Measurements from ENCODE around the gene TTC34. TPM values are rescaled to one million over a fixed set of nuclear protein-coding genes. Genes with fewer than 3 reads are reported as not detected.

Gene TTC34
- total RNA-seq, 2 donors from 2014 or later, result 0.43 to 0.88 TPM

DNA sequence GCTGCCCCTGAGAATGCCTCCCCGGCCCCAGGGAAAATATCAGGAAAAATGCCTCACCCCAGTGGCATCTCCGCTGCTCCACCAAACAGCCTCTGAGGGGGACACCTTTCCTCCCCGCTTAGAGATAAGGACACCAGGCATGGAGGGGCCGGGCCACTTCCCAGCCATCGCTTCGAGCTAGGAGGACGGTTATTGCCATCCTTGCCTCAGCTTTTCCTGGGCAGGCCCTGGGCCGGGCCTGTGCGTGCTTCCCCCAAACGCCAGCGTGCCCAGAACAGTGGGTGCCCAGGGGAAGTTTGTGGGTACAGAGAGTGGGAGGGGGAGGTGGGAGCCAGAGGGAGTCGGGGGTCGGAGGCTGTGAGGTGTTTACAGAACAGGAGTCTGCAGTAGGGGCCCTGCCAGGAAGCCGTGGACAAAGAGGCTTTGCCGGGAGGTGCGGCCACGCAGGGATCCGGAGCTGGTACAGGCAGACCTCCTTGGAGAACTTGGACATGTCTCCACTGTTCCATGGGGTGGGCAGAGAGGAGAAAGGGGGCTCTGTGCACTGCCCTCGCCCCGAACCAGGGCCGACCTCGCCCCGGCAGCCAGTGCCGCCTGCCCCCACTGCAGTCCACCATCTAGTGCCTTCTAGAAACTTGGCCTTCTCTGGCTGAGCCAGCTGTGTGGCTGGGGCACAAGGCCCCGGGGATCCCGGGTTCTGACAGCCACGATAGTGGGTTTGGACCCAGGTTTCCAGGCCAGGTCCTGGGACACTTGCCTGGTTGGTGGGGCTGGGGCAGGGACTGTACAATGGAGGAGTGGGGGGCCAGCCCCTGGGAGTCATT is 33.5 kb upstream of the TTC34 start:
- H3K27me3 Mint-ChIP-seq (ENCODE audit: low read depth), result no peaks in the 10 kb centered on the region
- no peaks in the 10 kb centered on the region for H3K36me3 Mint-ChIP-seq (ENCODE audit: insufficient read depth in 2 of 2)
- no peak overlapping the region for H3K27ac Mint-ChIP-seq
- no peaks in the 10 kb centered on the region for H3K9me3 Mint-ChIP-seq
- DNase-seq (no peak), ATAC-seq (replicated peaks in 1 of 2) (no peak)
- peaks cover 7% of the 10 kb centered on the region for H3K4me1 Mint-ChIP-seq (ENCODE audit: low read depth)
- H3K4me3 Mint-ChIP-seq, result no peak overlapping the region

DNA sequence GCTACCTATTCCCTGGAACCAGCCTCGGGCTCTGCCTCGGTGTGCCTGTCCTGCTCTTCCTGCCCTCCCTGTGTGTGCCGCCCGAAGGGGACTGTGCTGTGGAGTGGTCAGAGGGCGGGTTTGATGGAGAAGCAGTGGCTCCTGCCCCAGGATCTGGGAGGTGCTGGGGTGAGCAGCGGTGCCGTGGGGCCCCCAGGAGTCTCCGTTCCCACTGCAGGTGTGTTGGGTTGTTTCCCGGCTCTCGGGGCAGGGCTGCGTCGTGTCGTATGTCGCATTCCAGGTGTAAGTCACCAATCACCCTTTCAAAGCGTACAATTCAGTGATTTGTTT is 32.6 kb upstream of the TTC34 start:
- no peak for ATAC-seq (replicated peaks in 1 of 2)
- Mint-ChIP-seq H3K27ac (no peak overlapping the region), H3K4me1 (ENCODE audit: low read depth) (no peaks in the 10 kb centered on the region), H3K4me3 (no peak overlapping the region), H3K36me3 (ENCODE audit: insufficient read depth in 2 of 2) (no peaks in the 10 kb centered on the region), H3K27me3 (ENCODE audit: low read depth) (no peaks in the 10 kb centered on the region), H3K9me3 (no peaks in the 10 kb centered on the region)
- DNase-seq, result no peak

DNA sequence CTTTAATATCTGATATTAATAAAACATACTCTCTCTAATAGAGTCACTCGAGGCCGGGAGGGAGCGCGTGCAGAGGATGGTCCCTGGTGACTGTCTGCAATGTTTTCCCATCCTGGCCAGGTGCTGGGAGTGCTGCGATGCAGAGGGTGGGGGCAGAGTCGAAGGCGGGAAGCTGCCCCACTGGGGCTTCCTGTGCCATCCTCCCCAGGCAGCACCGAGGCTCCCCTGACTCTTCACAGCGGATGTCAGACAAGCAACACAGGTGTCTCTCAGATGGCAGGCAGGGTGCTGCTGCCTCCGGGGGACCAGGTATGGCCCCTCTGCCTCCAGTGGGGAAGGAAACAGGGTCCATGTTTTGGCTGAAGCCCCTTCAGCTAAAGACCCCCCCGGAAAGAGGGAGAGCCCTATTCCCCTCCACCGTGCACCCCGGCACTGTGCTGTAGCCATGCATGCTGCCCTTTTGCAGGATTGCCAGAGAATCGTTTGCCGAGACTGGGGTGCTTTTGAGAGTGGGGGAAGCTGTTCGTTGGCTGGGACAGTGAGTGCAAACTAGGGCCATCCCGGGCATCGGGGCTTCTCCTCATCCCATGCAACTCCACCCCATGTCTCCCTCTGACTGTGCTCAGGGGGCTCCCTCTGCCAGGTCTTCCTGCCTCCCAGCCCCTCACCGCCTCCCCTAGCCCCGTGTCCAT is 32.1 kb upstream of the TTC34 start:
- Mint-ChIP-seq H3K4me1 (ENCODE audit: low read depth) (no peaks in the 10 kb centered on the region), H3K36me3 (ENCODE audit: insufficient read depth in 2 of 2) (no peaks in the 10 kb centered on the region), H3K27me3 (ENCODE audit: low read depth) (no peaks in the 10 kb centered on the region), H3K4me3 (no peak overlapping the region), H3K9me3 (no peaks in the 10 kb centered on the region), H3K27ac (no peak overlapping the region)
- ATAC-seq (replicated peaks in 1 of 2) (no peak), DNase-seq (no peak)

DNA sequence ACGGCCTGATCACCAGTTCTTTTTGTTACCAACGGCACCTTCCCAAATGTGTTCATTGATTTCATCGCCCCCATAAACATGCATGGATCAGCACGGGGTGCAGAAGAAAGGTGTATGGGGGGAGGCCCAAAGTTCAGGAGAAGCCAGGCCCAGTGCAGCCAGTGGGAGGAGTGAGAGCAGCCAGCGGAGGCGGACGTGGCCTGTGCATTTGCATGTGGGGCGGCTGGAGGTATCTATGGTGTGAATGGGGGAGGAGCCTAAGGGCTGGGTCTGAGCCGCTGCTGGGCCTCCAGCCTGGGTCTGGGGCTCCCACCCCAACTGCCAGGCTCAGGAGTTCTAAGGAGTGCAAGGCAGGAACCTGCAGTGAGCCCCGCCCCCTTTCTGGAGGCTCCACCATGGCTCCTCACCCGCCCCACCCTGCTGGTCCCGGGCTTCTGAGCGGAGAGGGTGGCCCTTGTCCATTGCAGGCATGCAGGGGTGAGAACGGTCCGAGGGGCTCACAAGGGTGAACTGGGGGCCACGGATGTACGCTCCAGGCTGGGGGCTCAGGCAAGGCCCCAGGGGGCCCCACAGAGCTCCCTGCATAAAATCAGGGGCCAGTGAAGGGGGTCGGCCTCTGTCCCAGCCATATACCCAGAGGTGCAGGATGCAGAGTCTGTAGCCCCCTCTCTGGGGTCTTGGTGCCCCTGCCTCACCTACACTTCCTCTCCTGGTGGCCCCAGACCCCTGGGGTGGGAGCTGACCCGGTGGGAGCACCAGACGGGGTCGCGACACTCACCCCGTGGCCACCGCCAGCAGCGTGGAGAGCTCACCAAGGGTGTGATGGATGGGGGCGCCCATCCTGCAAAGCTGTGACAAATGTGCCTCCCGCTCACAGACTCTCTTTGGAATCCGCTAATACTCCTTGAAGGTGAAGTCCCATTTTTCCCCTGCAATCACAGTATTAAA is 31.3 kb upstream of the TTC34 start:
- Mint-ChIP-seq H3K36me3 (ENCODE audit: insufficient read depth in 2 of 2) (no peaks in the 10 kb centered on the region), H3K4me1 (ENCODE audit: low read depth) (no peaks in the 10 kb centered on the region), H3K4me3 (no peak overlapping the region), H3K9me3 (no peaks in the 10 kb centered on the region), H3K27me3 (ENCODE audit: low read depth) (no peaks in the 10 kb centered on the region), H3K27ac (no peak overlapping the region)
- DNase-seq, result no peak
- no peak for ATAC-seq (replicated peaks in 1 of 2)

DNA sequence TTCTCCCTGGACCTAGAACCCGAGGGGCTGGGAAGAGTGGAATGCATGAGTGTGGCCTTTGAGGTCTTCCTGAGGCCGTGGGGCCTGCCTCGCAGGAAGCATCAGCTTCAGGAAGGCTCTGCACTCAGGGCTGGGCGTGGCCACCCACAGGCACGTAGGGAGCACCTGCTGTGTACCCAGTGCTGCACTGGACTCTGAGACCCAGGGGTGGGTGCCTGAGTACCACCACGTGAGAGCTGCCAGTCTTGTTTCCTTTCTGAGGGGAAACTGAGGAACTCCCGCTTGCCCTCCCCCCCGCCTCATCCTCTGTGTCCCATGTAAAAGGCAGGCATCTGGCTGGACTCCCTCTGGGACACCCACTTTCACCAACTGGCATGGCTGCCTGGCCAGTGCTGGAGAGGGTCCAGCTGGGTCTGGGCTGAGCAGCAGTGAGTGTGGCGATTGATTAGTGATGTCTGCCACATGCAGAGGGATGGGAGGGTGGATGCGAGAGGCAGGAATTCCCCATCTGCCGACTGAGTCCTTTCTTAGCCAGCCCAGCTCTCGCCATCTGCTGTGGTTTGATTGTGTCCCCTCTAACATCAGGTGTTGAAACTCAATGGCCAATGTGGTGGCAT is 30.2 kb upstream of the TTC34 start:
- H3K4me1 Mint-ChIP-seq (ENCODE audit: low read depth), result no peaks in the 10 kb centered on the region
- ATAC-seq (replicated peaks in 1 of 2), result no peak
- H3K27me3 Mint-ChIP-seq (ENCODE audit: low read depth), result no peaks in the 10 kb centered on the region

DNA sequence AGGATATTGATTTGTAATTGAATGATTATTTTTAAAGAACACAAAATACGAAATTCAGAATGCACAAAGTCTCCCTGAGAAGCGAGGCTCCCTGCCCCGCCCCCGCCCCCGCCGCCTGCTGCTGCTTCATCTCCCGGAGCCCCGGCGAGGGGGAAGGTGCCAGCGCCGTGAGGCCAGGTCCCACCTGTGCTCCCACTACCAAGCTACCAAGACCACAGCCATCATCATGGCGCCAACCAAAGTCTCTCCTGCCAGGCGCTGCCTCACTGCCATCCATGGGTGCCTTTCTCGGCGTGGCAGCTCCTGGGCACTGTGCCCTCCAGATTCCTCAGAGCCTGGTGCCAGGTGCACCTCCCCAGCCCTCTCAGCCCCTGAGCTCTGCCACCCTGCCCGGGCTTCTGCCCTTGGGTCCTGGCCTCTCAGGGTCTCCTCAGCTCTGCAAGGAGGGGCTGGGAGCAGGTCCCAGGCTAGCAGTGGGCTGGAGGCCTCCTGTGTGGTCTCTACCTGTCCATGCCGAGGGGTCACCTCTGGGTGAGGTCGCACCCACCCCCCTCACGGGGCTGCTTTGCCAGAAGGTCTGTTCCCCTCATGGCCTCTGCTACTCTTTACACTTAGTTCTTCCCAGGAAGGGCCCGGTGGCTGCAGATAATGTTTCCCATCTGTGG is 29.4 kb upstream of the TTC34 start:
- no peaks in the 10 kb centered on the region for H3K27me3 Mint-ChIP-seq (ENCODE audit: low read depth)
- H3K36me3 Mint-ChIP-seq (ENCODE audit: insufficient read depth in 2 of 2), result peaks cover 0 to 2% of the 10 kb centered on the region in 2 donors
- no peak overlapping the region for H3K27ac Mint-ChIP-seq
- peaks cover 2 to 3% of the 10 kb centered on the region in 2 donors for H3K9me3 Mint-ChIP-seq
- H3K4me3 Mint-ChIP-seq, result no peak overlapping the region
- ATAC-seq (replicated peaks in 1 of 2) (no peak), DNase-seq (no peak)
- H3K4me1 Mint-ChIP-seq (ENCODE audit: low read depth), result no peaks in the 10 kb centered on the region

More for the DNA sequence above, 30.2 kb upstream of the TTC34 start:
- Mint-ChIP-seq H3K27ac (no peak overlapping the region), H3K36me3 (ENCODE audit: insufficient read depth in 2 of 2) (peaks cover 0 to 2% of the 10 kb centered on the region in 2 donors), H3K4me3 (no peak overlapping the region), H3K9me3 (peaks cover 2 to 3% of the 10 kb centered on the region in 2 donors)
- no peak for DNase-seq

DNA sequence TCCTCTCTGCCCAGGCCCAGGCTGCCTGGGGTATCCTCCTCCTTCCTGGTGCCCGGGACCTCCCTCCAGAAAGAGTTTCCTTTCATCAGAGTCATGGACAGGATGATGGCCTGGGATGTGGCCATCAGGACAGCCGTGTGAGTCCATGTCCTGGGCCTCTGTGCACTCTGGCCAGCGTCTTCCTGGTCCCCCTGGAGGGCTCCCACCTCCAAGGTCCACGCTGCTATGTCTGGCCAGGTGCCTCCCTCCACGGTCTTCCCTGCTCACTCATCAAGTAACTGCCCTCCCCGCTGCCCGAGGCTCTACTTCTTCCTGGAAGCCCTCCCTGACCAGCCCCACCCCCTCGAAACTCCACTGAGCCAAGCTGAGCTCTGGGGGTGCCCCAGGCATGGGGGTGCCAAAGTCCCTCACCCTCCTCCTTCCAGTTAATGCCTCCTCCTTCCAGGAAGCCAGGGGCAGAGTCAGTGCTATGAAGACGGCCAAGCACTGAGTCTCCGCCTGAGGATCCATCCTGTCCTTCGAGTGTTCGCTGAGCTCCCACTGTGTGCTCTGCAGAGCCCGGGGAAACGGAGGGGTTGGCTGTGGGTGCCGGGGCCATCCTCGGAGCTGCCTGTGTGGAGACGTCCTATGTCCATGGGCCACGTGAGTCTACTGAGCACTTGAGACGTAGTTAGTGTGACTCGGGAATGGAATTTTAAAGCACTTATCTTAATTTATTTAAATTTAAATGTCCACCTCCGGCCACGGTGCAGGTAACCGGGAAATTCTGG is 28.5 kb upstream of the TTC34 start:
- Mint-ChIP-seq H3K27ac (no peak overlapping the region), H3K9me3 (peaks cover 2 to 3% of the 10 kb centered on the region in 2 donors), H3K27me3 (ENCODE audit: low read depth) (no peaks in the 10 kb centered on the region), H3K4me1 (ENCODE audit: low read depth) (no peaks in the 10 kb centered on the region), H3K4me3 (no peak overlapping the region), H3K36me3 (ENCODE audit: insufficient read depth in 2 of 2) (peaks cover 0 to 2% of the 10 kb centered on the region in 2 donors)
- ATAC-seq (replicated peaks in 1 of 2) (no peak), DNase-seq (no peak)

DNA sequence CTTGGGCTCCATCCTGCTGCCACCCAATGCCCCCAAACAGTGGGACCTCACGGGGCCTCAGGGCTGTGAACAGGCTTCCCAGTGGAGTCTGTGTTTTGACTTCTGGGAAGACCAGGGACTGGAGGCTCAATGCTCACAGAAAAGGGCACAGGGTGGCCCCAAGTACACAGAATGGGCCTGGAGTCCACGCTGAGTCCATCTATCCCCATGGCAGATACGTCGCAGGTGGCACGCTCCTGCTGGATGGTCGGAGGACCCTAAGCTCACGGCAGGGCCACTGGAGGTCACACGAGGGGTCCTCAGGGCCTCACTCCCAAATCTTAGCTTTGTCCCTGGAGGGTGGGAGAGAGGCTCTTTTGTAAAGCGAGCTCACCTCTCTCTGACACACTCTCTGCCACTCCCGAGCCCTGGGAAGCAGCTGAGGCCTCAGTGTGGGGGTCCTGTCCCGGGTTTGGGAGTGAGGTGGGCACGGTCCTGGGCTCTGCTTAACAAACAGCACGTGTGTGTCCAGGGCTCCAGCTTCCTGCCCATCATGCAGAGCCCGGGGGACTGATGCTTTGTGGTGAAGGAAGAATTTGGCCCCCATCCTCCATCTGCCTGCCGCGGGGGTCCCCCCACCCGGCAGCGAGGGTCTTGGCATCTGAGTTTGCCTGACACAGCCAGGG is 27.2 kb upstream of the TTC34 start:
- no peak for DNase-seq
- no peak overlapping the region for H3K4me3 Mint-ChIP-seq
- H3K36me3 Mint-ChIP-seq (ENCODE audit: insufficient read depth in 2 of 2), result peaks cover 0 to 2% of the 10 kb centered on the region in 2 donors
- no peaks in the 10 kb centered on the region for H3K4me1 Mint-ChIP-seq (ENCODE audit: low read depth)
- peaks cover 2 to 3% of the 10 kb centered on the region in 2 donors for H3K9me3 Mint-ChIP-seq
- ATAC-seq (replicated peaks in 1 of 2), result no peak
- peaks cover 7% of the 10 kb centered on the region for H3K27me3 Mint-ChIP-seq (ENCODE audit: low read depth)
- no peak overlapping the region for H3K27ac Mint-ChIP-seq

DNA sequence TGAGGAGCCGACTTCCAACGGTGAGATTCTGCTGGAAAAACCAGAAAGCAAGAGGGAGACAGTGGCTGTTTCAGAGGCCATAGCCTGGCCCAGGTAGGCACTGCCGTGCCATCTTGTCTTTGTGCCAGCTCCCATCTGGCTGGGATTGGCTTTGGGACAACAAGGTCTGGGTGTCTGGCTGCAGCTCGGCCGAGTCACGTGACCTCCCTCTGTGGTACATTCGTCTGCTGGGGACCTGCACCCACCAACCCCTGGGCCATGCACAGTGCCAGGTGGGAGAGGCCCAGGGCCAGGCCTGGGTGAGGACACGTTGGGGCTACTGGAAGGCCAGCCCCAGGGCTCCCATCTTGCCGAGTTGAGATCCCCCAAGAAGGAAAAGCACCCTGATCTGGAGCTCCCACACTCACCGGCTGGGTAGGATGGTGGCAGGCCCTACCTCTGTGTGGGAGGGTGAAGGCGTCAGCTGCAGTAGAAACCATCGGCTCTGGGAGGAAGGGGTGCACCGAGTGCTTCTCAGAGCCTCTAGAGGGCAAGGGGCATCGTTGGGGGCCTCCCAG is 25.3 kb upstream of the TTC34 start:
- Mint-ChIP-seq H3K27me3 (ENCODE audit: low read depth) (peaks cover 7% of the 10 kb centered on the region), H3K4me1 (ENCODE audit: low read depth) (no peaks in the 10 kb centered on the region), H3K9me3 (peaks cover 2 to 3% of the 10 kb centered on the region in 2 donors), H3K4me3 (no peak overlapping the region), H3K27ac (no peak overlapping the region), H3K36me3 (ENCODE audit: insufficient read depth in 2 of 2) (peaks cover 0 to 2% of the 10 kb centered on the region in 2 donors)
- DNase-seq (no peak), ATAC-seq (replicated peaks in 1 of 2) (no peak)

DNA sequence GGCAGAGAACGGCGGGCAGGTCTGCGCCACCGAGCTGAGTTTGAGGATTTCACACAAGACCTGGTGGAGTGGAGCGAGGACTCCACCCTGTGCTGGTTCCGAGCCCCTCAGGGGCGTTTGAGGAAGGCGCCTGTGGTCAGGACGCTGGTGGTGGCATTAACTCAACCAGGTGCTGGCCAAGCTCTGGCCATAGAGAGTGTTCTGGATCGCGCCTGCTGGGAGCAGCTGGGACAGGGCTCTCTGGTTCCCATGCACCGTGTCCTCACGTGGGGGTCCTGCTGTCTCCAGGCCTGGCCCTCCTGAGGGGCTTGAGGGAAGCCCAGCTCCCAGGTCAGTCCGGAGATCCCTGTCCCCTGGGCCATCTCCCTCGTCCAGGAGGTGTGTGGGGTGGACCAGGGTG is 24.8 kb upstream of the TTC34 start:
- Mint-ChIP-seq H3K27ac (no peak overlapping the region), H3K4me3 (no peak overlapping the region), H3K9me3 (peaks cover 2 to 3% of the 10 kb centered on the region in 2 donors), H3K27me3 (ENCODE audit: low read depth) (peaks cover 7% of the 10 kb centered on the region), H3K36me3 (ENCODE audit: insufficient read depth in 2 of 2) (peaks cover 0 to 2% of the 10 kb centered on the region in 2 donors), H3K4me1 (ENCODE audit: low read depth) (no peaks in the 10 kb centered on the region)
- no peak for DNase-seq
- ATAC-seq (replicated peaks in 1 of 2), result no peak

DNA sequence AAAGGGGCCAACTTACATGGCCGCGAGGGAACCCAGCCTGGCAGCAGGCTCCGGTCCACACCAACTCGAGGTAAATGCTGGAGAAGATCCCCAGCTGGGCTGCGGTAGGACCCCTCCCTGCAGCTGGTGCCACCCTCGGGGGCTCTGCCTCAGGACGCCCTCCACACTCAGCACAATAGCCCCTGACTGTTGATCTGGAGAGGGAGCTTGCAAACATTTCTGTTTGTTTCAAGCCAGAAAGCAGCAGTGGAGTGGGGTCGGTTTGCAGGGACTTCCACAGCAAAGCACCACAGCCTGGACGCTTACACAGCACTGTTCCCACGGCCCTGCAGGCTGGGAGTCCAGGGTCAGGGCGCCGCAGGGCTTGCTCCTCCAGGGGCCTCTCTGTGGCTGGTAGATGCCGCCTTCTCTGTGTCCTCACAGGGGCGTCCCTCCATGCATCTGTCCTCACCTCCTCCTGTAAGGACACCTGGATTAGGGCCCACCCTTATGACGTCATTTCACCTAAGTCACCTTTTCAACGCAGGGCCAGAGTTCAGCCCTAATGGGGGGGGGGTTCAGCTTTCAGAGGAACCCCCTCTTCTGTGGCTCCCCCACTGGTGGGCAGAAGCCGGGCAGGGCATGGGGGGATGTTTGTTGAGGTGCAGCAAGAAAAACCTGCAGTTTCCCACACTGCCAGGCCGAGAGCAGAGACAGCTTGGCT is 24.1 kb upstream of the TTC34 start:
- Mint-ChIP-seq H3K4me1 (ENCODE audit: low read depth) (no peaks in the 10 kb centered on the region), H3K9me3 (peaks cover 2 to 3% of the 10 kb centered on the region in 2 donors), H3K4me3 (no peak overlapping the region), H3K27me3 (ENCODE audit: low read depth) (peaks cover 7% of the 10 kb centered on the region), H3K36me3 (ENCODE audit: insufficient read depth in 2 of 2) (peaks cover 0 to 2% of the 10 kb centered on the region in 2 donors), H3K27ac (no peak overlapping the region)
- ATAC-seq (replicated peaks in 1 of 2) (no peak), DNase-seq (no peak)
